ENCODE results near the gene EQTN.
"Not testable (repeated sequence)": the region's sequence is repeated elsewhere in the genome, so short reads cannot be mapped to it uniquely, and the experiment has no call there.

EQTN gene

DNA sequence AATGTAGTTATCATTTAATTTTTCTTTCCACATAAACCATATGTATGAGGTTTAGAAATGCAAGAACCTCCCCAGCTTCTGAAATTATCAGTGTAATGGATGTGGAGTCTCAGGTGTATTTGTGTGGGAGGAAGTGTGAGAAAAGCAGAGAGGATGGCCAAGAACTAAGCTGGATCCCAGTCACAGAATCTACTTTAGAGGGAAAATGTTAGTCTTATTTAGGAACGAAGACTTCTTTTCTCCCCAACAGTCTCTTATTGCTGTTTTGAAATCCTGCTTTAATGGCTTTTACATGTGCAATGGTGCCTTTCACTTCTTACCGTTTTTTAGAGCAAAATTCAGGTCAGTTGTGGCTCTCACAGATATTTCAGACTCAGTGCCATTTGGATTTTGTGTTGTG is 3.0 kb downstream of the EQTN start:
- DNase-seq (ENCODE audit: low read depth in 2 of 2), result no peak

GRCh38 chr9:27292659-27293405 is 4.1 kb downstream of the EQTN start:
- no peak for DNase-seq (ENCODE audit: low read depth in 2 of 2)

- no peak for DNase-seq (ENCODE audit: low read depth in 2 of 2)
Observed at GRCh38 chr9:27291292-27291691, 5.7 kb downstream of the EQTN start.

DNA sequence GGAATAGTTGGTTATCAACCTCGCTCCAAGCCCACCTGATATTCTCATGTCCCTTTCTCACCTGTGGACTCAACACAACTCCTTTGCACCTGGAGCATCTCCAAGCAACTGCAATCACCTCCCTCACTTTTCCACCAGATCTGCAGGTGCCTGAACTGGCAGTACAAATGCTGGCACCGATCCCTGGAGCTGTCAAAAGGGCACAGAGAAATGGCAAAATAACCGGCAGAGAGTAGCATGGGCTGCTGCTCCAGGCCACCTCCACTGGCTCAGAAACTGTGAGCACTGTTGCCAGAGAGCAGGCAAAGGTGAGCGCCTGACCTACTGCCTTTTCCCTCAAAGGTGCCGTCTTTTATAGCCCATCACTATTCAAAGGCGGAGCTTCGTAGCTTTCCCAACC is 14.7 kb downstream of the EQTN start:
- DNase-seq (ENCODE audit: low read depth in 2 of 2), result no peak

GRCh38 chr9:27280860-27281259 is 16.1 kb downstream of the EQTN start:
- DNase-seq (ENCODE audit: low read depth in 2 of 2), result no peak

DNA sequence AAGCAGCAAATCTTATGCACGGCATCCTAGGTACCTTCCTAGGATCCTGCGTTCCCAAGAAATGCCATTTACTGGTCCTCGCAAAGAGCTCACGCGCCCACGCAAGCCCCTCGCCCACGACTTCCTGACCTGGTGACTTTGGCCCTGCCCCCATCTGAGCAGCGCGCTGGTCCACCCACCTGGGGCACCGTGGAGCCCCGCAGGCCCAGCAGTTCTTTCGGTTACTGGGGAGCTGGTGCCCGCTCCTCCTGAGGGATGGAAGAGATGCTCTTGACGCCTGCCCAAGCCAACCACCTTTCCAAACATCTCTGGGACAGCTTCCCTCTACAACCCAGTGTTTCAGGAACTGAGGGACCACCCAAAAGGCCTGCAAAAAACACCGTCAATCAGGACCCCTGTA is 16.7 kb downstream of the EQTN start:
- no peak for DNase-seq (ENCODE audit: low read depth in 2 of 2)

DNA sequence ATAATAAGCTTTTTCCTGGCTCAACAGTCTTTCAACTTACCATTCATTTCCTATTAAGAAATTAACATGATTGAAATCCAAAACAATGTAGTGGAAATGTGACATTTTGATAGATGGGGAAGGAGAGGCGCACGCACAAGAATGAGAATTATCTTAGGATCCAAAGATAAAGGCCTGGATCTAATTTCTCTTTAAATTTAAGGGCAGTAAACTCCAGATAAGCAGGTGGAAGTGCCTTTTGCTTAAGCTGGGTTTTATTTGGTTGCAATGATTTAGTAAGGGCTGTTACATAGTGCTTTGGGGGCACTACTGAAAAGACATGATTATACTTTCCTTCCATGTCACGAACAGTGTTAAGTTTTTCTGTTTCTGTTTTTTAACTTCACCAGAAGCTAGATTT is 17.3 kb downstream of the EQTN start:
- DNase-seq (ENCODE audit: low read depth in 2 of 2), result no peak

DNA sequence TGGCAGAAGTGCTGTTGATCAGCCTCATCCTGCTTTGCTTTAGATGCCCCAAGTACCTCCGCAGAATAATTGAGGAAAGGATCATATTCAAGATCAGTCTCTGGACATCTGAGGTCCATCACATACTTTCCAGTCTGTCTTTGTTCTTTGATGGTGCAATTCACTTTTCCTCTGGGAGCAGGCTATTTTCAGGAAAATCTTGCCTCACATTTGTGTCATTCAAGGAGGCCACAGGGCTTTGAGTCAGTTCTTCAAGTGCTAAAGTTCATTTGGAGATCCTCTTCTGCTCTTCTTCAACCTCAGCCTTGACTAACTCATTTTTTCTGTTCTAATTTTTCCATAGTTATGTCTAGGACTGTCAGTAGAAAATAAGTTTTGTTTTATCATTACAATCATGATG is 18.6 kb downstream of the EQTN start:
- DNase-seq (ENCODE audit: low read depth in 2 of 2), result no peak

- no peak for DNase-seq (ENCODE audit: low read depth in 2 of 2)
Observed at GRCh38 chr9:27276193-27277030, 20.5 kb downstream of the EQTN start.

- no peak for DNase-seq (ENCODE audit: low read depth in 2 of 2)
Observed at GRCh38 chr9:27273186-27273585, 23.8 kb downstream of the EQTN start.

DNA sequence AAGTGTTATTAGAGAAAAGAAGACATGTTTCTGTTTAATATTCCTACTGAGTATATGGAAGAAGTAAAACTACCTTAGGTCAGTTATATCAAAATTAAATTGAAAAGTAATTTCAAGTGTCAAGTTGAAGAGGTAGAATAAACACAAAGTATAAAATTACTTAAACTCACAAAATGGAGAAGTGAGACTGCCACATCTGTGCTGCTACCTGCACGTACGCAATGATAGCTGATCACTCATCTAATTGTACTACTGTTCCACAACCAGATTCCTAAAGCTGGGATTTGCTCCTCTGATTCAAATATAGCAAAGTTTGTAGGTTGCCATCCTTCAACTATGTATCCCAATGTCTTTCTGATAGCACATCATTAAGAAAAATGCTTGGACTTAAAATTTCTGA is 24.8 kb downstream of the EQTN start:
- DNase-seq (ENCODE audit: low read depth in 2 of 2), result no peak

- no peak for DNase-seq (ENCODE audit: low read depth in 2 of 2)
Observed at GRCh38 chr9:27261517-27262211, 35.3 kb downstream of the EQTN start.

- no peak for DNase-seq (ENCODE audit: low read depth in 2 of 2)
Observed at GRCh38 chr9:27260789-27261516, 36.0 kb downstream of the EQTN start.

GRCh38 chr9:27258662-27259061 is 38.3 kb downstream of the EQTN start:
- no peak for DNase-seq (ENCODE audit: low read depth in 2 of 2)

- no peak for DNase-seq (ENCODE audit: low read depth in 2 of 2)
Observed at GRCh38 chr9:27248702-27249101, 48.2 kb downstream of the EQTN start.

DNA sequence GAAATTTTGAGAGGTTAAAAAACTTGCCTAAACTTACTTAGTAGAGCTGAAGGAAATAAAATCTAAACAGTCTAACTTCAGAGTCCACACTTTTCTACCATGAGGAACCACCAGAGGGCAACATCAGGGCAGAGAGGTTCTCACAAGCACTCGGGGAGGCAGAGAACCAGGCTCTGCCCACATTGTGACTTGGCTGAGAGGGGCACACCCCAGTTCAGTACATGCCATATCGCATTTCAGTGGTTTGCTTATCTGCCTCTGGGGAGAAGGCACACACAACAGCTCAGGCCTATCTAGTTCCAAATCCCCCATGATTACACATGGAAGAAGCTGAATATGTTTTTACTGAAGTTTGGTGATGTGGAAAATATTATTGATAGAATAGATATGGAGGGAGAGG is 49.2 kb downstream of the EQTN start:
- DNase-seq (ENCODE audit: low read depth in 2 of 2), result no peak

GRCh38 chr9:27239648-27240047 is 57.3 kb downstream of the EQTN start:
- DNase-seq (ENCODE audit: low read depth in 2 of 2), result not testable (repeated sequence)
